SU-DHL-6 (cell line): ENCODE measurements around the gene SFXN1.

Experiments
- CTCF ChIP-seq: fragments of 200-600 bp; sonication (generic); IDR thresholded peaks from one replicate; pipeline ENCODE4 v1.5.1; 2017; ENCODE audit warnings: antibody characterized with exemption, mild to moderate bottlenecking, low read length, moderate library complexity; ENCODE audit not compliant: insufficient read depth, poor library complexity, severe bottlenecking
- EZH2phosphoT487 ChIP-seq: fragments of 200-600 bp; sonication (generic), shearing (Covaris generic); conservative IDR thresholded peaks from 2 replicates; pipeline ENCODE4 v1.6.1; 2018; ENCODE audit warnings: mild to moderate bottlenecking, antibody characterized with exemption, low read length, moderate library complexity, mixed read lengths

GRCh38 chr5:175452166-175452565 lies 26.2 kb upstream of the SFXN1 start:
- TF ChIP-seq CTCF (no peak), EZH2phosphoT487 (no peak)
